K562 (cell line): ENCODE data around the gene LGI4. TPM values are rescaled to one million over a fixed set of nuclear protein-coding genes. Genes with fewer than 3 reads are reported as not detected.

Experiments
- ATAC-seq: fragments of 200-7000 bp; cut with Tn5 transposase; 3 replicates; pipeline ENCODE4 v1.9.1; 2020; ENCODE audit warnings: moderate library complexity
- BruUV-seq: library from RNA; stranded (reverse); fragments of 400-500 nt; replicated peaks from 2 replicates; lab custom pipeline; 2021; lab: Mats Ljungman, UMichigan
- CTCF ChIA-PET: fragments of 300-600 bp; formaldehyde crosslinking; extraction: SDS; loops from one replicate; lab custom pipeline; 2021; ENCODE audit warnings: low intra/inter-chr PET ratio; lab: Yijun Ruan, JAX
- POLR2A ChIA-PET: fragments of 300-600, 350-650 bp; sonication (Branson Sonifier 250); formaldehyde crosslinking; extraction: SDS; loops from one replicate; lab custom pipeline; 2021; ENCODE audit warnings: antibody characterized with exemption, inconsistent platforms; lab: Yijun Ruan, JAX
- DNase-seq, 4 experiments: peaks; one replicate each; pipeline versions ENCODE4 v3.0.0 to v3.0.0-alpha.2; 2011 to 2018; ENCODE audit warnings: low spot score in 3 of 4, mixed read lengths in 3 of 4; ENCODE audit errors: extremely low read depth in 1 of 4
- FAIRE-seq: peaks from 2 replicates; lab custom pipeline; 2011; peaks lifted over from hg19 to GRCh38; lab: Jason Lieb, UNC
- H2AFZ ChIP-seq: 2 replicates; pipeline ENCODE4 v1.6.0; 2011; ENCODE audit warnings: low read depth, low read length, control low read depth, inconsistent platforms
- H3K27ac ChIP-seq: fragments of 200-600 bp; 3 replicates; pipeline ENCODE4 v1.8.0; 2011; ENCODE audit warnings: low read depth, mild to moderate bottlenecking, control low read depth, inconsistent platforms, low read length, moderate library complexity, mixed read lengths; ENCODE audit errors: extremely low read depth
- H3K27me3 ChIP-seq, 2 experiments: fragments of 300-600 bp in 1 of 2; 2 replicates in 1 of 2; 3 replicates in 1 of 2; pipeline versions ENCODE4 v1.6.0 to v1.8.0; 2011; ENCODE audit warnings: inconsistent platforms in 2 of 2, low read length in 2 of 2, mild to moderate bottlenecking in 1 of 2, mixed read lengths in 1 of 2, moderate library complexity in 1 of 2; ENCODE audit not compliant: control insufficient read depth in 2 of 2, insufficient read depth in 2 of 2
- H3K36me3 ChIP-seq: fragments of 300-600 bp; 3 replicates; pipeline ENCODE4 v1.8.0; 2011; ENCODE audit warnings: mild to moderate bottlenecking, low read length, inconsistent platforms; ENCODE audit not compliant: control insufficient read depth, insufficient read depth
- H3K4me1 ChIP-seq, 2 experiments: fragments of 200-600 bp in 1 of 2; replicated peaks in 1 of 2; 2 replicates in 1 of 2; 3 replicates in 1 of 2; pipeline versions ENCODE4 v1.5.1 to v1.8.0; 2011; ENCODE audit warnings: inconsistent platforms in 2 of 2, low read length in 2 of 2, mild to moderate bottlenecking in 1 of 2, mixed read lengths in 1 of 2, moderate library complexity in 1 of 2; ENCODE audit not compliant: control insufficient read depth in 2 of 2, insufficient read depth in 2 of 2
- H3K4me2 ChIP-seq: 2 replicates; pipeline ENCODE4 v1.6.1; 2011; ENCODE audit warnings: low read length, control low read depth, inconsistent platforms, mixed read lengths; ENCODE audit not compliant: insufficient read depth
- H3K4me3 ChIP-seq: fragments of 200-600 bp; sonication (generic), shearing (Covaris generic); 2 replicates; pipeline ENCODE4 v1.5.1; 2016; ENCODE audit warnings: control low read depth, inconsistent platforms
- H3K79me2 ChIP-seq: fragments of 200-600 bp; 3 replicates; pipeline ENCODE4 v1.8.0; 2011; ENCODE audit warnings: low read length, inconsistent platforms; ENCODE audit not compliant: control insufficient read depth, insufficient read depth
- H3K9ac ChIP-seq, 2 experiments: 2 replicates each; pipeline versions ENCODE4 v1.6.0 to v1.6.1; 2011; ENCODE audit warnings: low read depth in 2 of 2, low read length in 2 of 2, control low read depth in 1 of 2, inconsistent platforms in 1 of 2, mild to moderate bottlenecking in 1 of 2, mixed read lengths in 1 of 2; ENCODE audit not compliant: insufficient read depth in 1 of 2
- H3K9me1 ChIP-seq: one replicate; pipeline ENCODE4 v1.6.0; 2011; ENCODE audit warnings: inconsistent platforms, mild to moderate bottlenecking, low read length, moderate library complexity; ENCODE audit not compliant: control insufficient read depth, insufficient read depth
- H3K9me3 ChIP-seq: replicated peaks from 2 replicates; pipeline ENCODE4 v1.5.1; 2011; ENCODE audit warnings: low read depth, low read length, inconsistent platforms; ENCODE audit not compliant: control insufficient read depth, insufficient read depth
- H4K20me1 ChIP-seq: replicated peaks from 2 replicates; pipeline ENCODE4 v1.6.1; 2011; ENCODE audit warnings: low read length, inconsistent platforms, mixed read lengths; ENCODE audit not compliant: control insufficient read depth, insufficient read depth
- MGA ChIP-seq: fragments of 450-650 bp; IDR thresholded peaks from 2 replicates; pipeline ENCODE4 v1.6.1; 2016; ENCODE audit warnings: mild to moderate bottlenecking, moderate library complexity
- POLR2H ChIP-seq: IDR thresholded peaks from 2 replicates; pipeline ENCODE4 v1.6.1; 2016; ENCODE audit warnings: missing genetic modification characterization, low read depth, mild to moderate bottlenecking, control low read depth, missing compliant biosample characterization, moderate library complexity
- WGBS: fragments of 100-300 bp; shearing (Covaris generic); methylation state at CpG from one replicate; pipeline ENCODE4 v1.1.6; 2016; ENCODE audit warnings: low coverage, mixed read lengths; ENCODE audit not compliant: insufficient coverage; ENCODE audit errors: missing lambda C conversion rate; 5-methylcytosine and 5-hydroxymethylcytosine counted together
- in situ Hi-C: fragments of 300-500 bp; cut with MboI; formaldehyde crosslinking; loops from 4 replicates; pipeline ENCODE4 v1.15.0; 2018; ENCODE audit warnings: inconsistent platforms, mixed read lengths
- intact Hi-C: fragments of 100-400 bp; cut with micrococcal nuclease; formaldehyde crosslinking; loops from 2 replicates; pipeline ENCODE4 v1.14.2; 2022
- polyA plus RNA-seq, 8 experiments: library from polyadenylated mRNA; depleted of rRNA in 4 of 8; stranded (reverse) in 5 of 8; unstranded in 3 of 8; fragments of >200 nt; fragmentation: Nextera tagmentation in 2 of 8; fragmentation: Illumina TruSeq in 1 of 8; extraction: Ambion mirVana in 2 of 8; extraction: Trizol in 1 of 8; gene quantifications; 2 replicates each; pipeline versions ENCODE4 v1.2.1 to v1.2.3, GENCODE V29; 2011 to 2014; ENCODE audit warnings: inconsistent platforms in 1 of 8, missing spikeins in 1 of 8
- total RNA-seq, 7 experiments: library from RNA; depleted of rRNA in 6 of 7; stranded (reverse); fragments of >200 nt in 6 of 7; fragmentation: Illumina TruSeq in 2 of 7; extraction: Trizol in 2 of 7; gene quantifications; 2 replicates each; pipeline versions ENCODE4 v1.2.1 to v1.2.3, GENCODE V29; 2011 to 2021; ENCODE audit warnings: low replicate concordance in 1 of 7

LGI4 gene
- total and polyA plus RNA-seq, 9 of the 15 experiments (the other 6 are each of a cell fraction or from before 2014, with no cell fraction given): 0.14 to 0.30 (median 0.24) TPM; not detected in 4

- Histone ChIP-seq H4K20me1 (no peaks in the 10 kb centered on the region), H3K4me3 (no peak overlapping the region), H3K4me1 (peaks cover 11 to 15% of the 10 kb centered on the region in 2 experiments; a peak in 3 of 5 replicates), H3K4me2 (no peak overlapping the region), H3K27me3 (no peaks in the 10 kb centered on the region), H2AFZ (no peak overlapping the region), H3K9me1 (no peaks in the 10 kb centered on the region), H3K9ac (no peak overlapping the region), H3K27ac (no peak overlapping the region), H3K36me3 (no peaks in the 10 kb centered on the region; the same call in 2 of the 3 replicates), H3K79me2 (no peaks in the 10 kb centered on the region), H3K9me3 (peaks cover 14% of the 10 kb centered on the region; the same call in 1 of the 2 replicates)
- intact Hi-C loops (no loop called here), in situ Hi-C loops (no loop called here)
- FAIRE-seq (no peak), DNase-seq (no peak), ATAC-seq (no peak)
- 27% methylated on average over 7 of the region's 7 CpGs for WGBS
- ChIA-PET POLR2A (interaction anchor here (0.9 to 1.3 kb wide), 2 partner anchors 8 to 16 kb away, joined by 3 to 4 read pairs; no protein-coding TSS in a partner anchor), CTCF (no interaction called here)
- BruUV-seq: no TSS peak
- TF ChIP-seq MGA (0 out of 2 replicates have a peak, but pooled peaks have one; percentile 9), POLR2H (no peak)
Measured at GRCh38 chr19:35177377-35178274, 42.8 kb upstream of the LGI4 start.
